HepG2 (cell line): ENCODE measurements around the gene N4BP2L1. TPM values are rescaled to one million over a fixed set of nuclear protein-coding genes. Genes with fewer than 3 reads are reported as not detected.

ENCODE experiments used
- ATM ChIP-seq: fragments of 450-650 bp; IDR thresholded peaks from 2 replicates; pipeline ENCODE4 v1.7.1; 2017; ENCODE audit warnings: mild to moderate bottlenecking, borderline replicate concordance
- BORCS8-MEF2B ChIP-seq: sonication (generic); formaldehyde crosslinking; IDR thresholded peaks from 2 replicates; pipeline ENCODE4 v1.8.0; 2022; ENCODE audit warnings: mild to moderate bottlenecking, missing genetic modification reagents
- CREBL2 ChIP-seq: sonication (generic); formaldehyde crosslinking; IDR thresholded peaks from 2 replicates; pipeline ENCODE4 v1.8.1; 2023; ENCODE audit warnings: missing genetic modification reagents, mild to moderate bottlenecking, borderline replicate concordance
- FOXC1 ChIP-seq: sonication (generic); formaldehyde crosslinking; IDR thresholded peaks from 2 replicates; pipeline ENCODE4 v1.8.0; 2022; ENCODE audit warnings: mild to moderate bottlenecking, missing genetic modification reagents, borderline replicate concordance
- NONO ChIP-seq, 2 experiments: fragments of 450-650 bp in 1 of 2; sonication (generic) in 1 of 2; formaldehyde crosslinking in 1 of 2; IDR thresholded peaks in 1 of 2; conservative IDR thresholded peaks in 1 of 2; 2 replicates each; pipeline versions ENCODE4 v1.6.1 to v1.8.0; 2017 to 2022; ENCODE audit warnings: mild to moderate bottlenecking in 1 of 2, missing genetic modification reagents in 1 of 2, moderate library complexity in 1 of 2
- PITX1 ChIP-seq: sonication (generic); formaldehyde crosslinking; IDR thresholded peaks from 2 replicates; pipeline ENCODE4 v1.5.1; 2020; ENCODE audit warnings: mild to moderate bottlenecking, missing genetic modification reagents
- SAP130 ChIP-seq: IDR thresholded peaks from 2 replicates; pipeline ENCODE4 v1.6.1; 2016; ENCODE audit warnings: low read depth
- SMAD9 ChIP-seq: sonication (generic); formaldehyde crosslinking; IDR thresholded peaks from 2 replicates; pipeline ENCODE4 v1.5.1; 2020; ENCODE audit warnings: mild to moderate bottlenecking, missing genetic modification reagents
- SMARCE1 ChIP-seq: fragments of 450-650 bp; IDR thresholded peaks from 2 replicates; pipeline ENCODE4 v1.6.1; 2017; ENCODE audit warnings: borderline replicate concordance
- ZNF317 ChIP-seq: sonication (generic); formaldehyde crosslinking; IDR thresholded peaks from 2 replicates; pipeline ENCODE4 v1.5.0; 2020; ENCODE audit warnings: mild to moderate bottlenecking, missing genetic modification reagents
- polyA plus RNA-seq, 8 experiments: library from polyadenylated mRNA; depleted of rRNA in 3 of 8; stranded (reverse) in 7 of 8; unstranded in 1 of 8; fragments of >200 nt; fragmentation: Illumina TruSeq in 4 of 8; extraction: Trizol in 4 of 8; gene quantifications; 2 replicates each; pipeline versions ENCODE4 v1.2.1 to v1.2.3, GENCODE V29; 2011 to 2016; ENCODE audit warnings: low read depth in 4 of 8, missing spikeins in 1 of 8, mixed read lengths in 1 of 8; ENCODE audit not compliant: insufficient read depth in 1 of 8
- total RNA-seq, 5 experiments: library from RNA; depleted of rRNA; stranded (reverse); fragments of >200 nt; fragmentation: Illumina TruSeq; extraction: Trizol; gene quantifications; 2 replicates each; pipeline ENCODE4 v1.2.3, GENCODE V29; 2016; ENCODE audit warnings: low read depth in 1 of 5
- TF ChIP-seq, protein P1 (sequence below): sonication (generic); formaldehyde crosslinking; IDR thresholded peaks from 2 replicates; pipeline ENCODE4 v1.4.0; 2020; ENCODE audit warnings: missing genetic modification reagents

N4BP2L1 gene
- total and polyA plus RNA-seq, 2 of the 13 experiments (the other 11 are each of a cell fraction or from before 2014, with no cell fraction given), result 13.2 to 34.5 TPM

- TF ChIP-seq ATM, result no peak
- no peak for TF ChIP-seq SMAD9 (CRISPR knock-in tag)
- TF ChIP-seq ZNF317 (CRISPR knock-in tag), result no peak
- TF ChIP-seq, protein P1, sequence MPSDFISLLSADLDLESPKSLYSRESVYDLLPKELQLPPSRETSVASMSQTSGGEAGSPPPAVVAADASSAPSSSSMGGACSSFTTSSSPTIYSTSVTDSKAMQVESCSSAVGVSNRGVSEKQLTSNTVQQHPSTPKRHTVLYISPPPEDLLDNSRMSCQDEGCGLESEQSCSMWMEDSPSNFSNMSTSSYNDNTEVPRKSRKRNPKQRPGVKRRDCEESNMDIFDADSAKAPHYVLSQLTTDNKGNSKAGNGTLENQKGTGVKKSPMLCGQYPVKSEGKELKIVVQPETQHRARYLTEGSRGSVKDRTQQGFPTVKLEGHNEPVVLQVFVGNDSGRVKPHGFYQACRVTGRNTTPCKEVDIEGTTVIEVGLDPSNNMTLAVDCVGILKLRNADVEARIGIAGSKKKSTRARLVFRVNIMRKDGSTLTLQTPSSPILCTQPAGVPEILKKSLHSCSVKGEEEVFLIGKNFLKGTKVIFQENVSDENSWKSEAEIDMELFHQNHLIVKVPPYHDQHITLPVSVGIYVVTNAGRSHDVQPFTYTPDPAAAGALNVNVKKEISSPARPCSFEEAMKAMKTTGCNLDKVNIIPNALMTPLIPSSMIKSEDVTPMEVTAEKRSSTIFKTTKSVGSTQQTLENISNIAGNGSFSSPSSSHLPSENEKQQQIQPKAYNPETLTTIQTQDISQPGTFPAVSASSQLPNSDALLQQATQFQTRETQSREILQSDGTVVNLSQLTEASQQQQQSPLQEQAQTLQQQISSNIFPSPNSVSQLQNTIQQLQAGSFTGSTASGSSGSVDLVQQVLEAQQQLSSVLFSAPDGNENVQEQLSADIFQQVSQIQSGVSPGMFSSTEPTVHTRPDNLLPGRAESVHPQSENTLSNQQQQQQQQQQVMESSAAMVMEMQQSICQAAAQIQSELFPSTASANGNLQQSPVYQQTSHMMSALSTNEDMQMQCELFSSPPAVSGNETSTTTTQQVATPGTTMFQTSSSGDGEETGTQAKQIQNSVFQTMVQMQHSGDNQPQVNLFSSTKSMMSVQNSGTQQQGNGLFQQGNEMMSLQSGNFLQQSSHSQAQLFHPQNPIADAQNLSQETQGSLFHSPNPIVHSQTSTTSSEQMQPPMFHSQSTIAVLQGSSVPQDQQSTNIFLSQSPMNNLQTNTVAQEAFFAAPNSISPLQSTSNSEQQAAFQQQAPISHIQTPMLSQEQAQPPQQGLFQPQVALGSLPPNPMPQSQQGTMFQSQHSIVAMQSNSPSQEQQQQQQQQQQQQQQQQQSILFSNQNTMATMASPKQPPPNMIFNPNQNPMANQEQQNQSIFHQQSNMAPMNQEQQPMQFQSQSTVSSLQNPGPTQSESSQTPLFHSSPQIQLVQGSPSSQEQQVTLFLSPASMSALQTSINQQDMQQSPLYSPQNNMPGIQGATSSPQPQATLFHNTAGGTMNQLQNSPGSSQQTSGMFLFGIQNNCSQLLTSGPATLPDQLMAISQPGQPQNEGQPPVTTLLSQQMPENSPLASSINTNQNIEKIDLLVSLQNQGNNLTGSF (CRISPR knock-in tag), result no peak
- no peak for TF ChIP-seq NONO (IDR thresholded peaks at IDR 0.05)
- no peak for TF ChIP-seq NONO (CRISPR knock-in tag; conservative IDR thresholded peaks at IDR 0.05)
- TF ChIP-seq BORCS8-MEF2B (CRISPR knock-in tag), result no peak
- TF ChIP-seq CREBL2 (CRISPR knock-in tag), result no peak
- no peak for TF ChIP-seq PITX1 (CRISPR knock-in tag)
- TF ChIP-seq SAP130 (CRISPR knock-in tag), result no peak
- TF ChIP-seq SMARCE1, result no peak
- TF ChIP-seq FOXC1 (CRISPR knock-in tag), result no peak
- TF ChIP-seq, all 625 proteins: peak for 0
Observed at GRCh38 chr13:32390048-32390447, 37.9 kb downstream of the N4BP2L1 start (continued).
